HTR-8/SVneo (cell line): ENCODE results near the gene EPHA5.

Experiments
- DNase-seq: peaks from one replicate; pipeline ENCODE4 v3.0.0; 2011; ENCODE audit warnings: low spot score, mixed read lengths; ENCODE audit not compliant: insufficient read length
- FAIRE-seq: peaks from 2 replicates; lab custom pipeline; 2011; peaks lifted over from hg19 to GRCh38; lab: Jason Lieb, UNC

Gene EPHA5

GRCh38 chr4:65670331-65671031 lies at the start of gene EPHA5:
TSS of gene EPHA5 (minus strand) at chr4:65670489. CDS start at chr4:65669742, 747 bp downstream.
- peak; percentile 41 for DNase-seq
- no peak for FAIRE-seq

- DNase-seq: no peak
- no peak for FAIRE-seq
Measured at GRCh38 chr4:65719635-65720034, 49.3 kb upstream of the EPHA5 start.

- DNase-seq (no peak), FAIRE-seq (no peak)
Measured at GRCh38 chr4:65698631-65699030, 28.3 kb upstream of the EPHA5 start.

GRCh38 chr4:65696436-65696835 lies 26.1 kb upstream of the EPHA5 start:
- FAIRE-seq: no peak

GRCh38 chr4:65671372-65671771 lies 1.1 kb upstream of the EPHA5 start:
- FAIRE-seq (no peak), DNase-seq (no peak)

More at GRCh38 chr4:65696436-65696835, 26.1 kb upstream of the EPHA5 start:
- DNase-seq: no peak

- DNase-seq (no peak), FAIRE-seq (no peak)
Measured at GRCh38 chr4:65670020-65670330, 314 bp downstream of the EPHA5 start.

- DNase-seq (no peak), FAIRE-seq (no peak)
Measured at GRCh38 chr4:65669111-65670019, 924 bp downstream of the EPHA5 start.

- no peak for DNase-seq
- FAIRE-seq: no peak
Measured at GRCh38 chr4:65668201-65669089, 1.8 kb downstream of the EPHA5 start.

- FAIRE-seq (no peak), DNase-seq (no peak)
Measured at GRCh38 chr4:65667506-65668041, 2.7 kb downstream of the EPHA5 start.

- no peak for DNase-seq
Measured at GRCh38 chr4:65665771-65666523, 4.3 kb downstream of the EPHA5 start.

GRCh38 chr4:65661471-65661870 lies 8.8 kb downstream of the EPHA5 start:
- no peak for FAIRE-seq

More at GRCh38 chr4:65665771-65666523, 4.3 kb downstream of the EPHA5 start:
- no peak for FAIRE-seq

GRCh38 chr4:65658117-65658516 lies 12.2 kb downstream of the EPHA5 start:
- no peak for DNase-seq
- FAIRE-seq: no peak

More at GRCh38 chr4:65661471-65661870, 8.8 kb downstream of the EPHA5 start:
- no peak for DNase-seq

GRCh38 chr4:65656008-65656407 lies 14.3 kb downstream of the EPHA5 start:
- DNase-seq: no peak

GRCh38 chr4:65654976-65655375 lies 15.3 kb downstream of the EPHA5 start:
- FAIRE-seq (no peak), DNase-seq (no peak)

More at GRCh38 chr4:65656008-65656407, 14.3 kb downstream of the EPHA5 start:
- no peak for FAIRE-seq

- FAIRE-seq: no peak
Measured at GRCh38 chr4:65653740-65654361, 16.4 kb downstream of the EPHA5 start.

GRCh38 chr4:65651751-65652150 lies 18.5 kb downstream of the EPHA5 start:
- DNase-seq (no peak), FAIRE-seq (no peak)

More at GRCh38 chr4:65653740-65654361, 16.4 kb downstream of the EPHA5 start:
- DNase-seq: no peak

GRCh38 chr4:65651031-65651430 lies 19.3 kb downstream of the EPHA5 start:
- FAIRE-seq: no peak

GRCh38 chr4:65646136-65646535 lies 24.2 kb downstream of the EPHA5 start:
- DNase-seq (no peak), FAIRE-seq (no peak)

More at GRCh38 chr4:65651031-65651430, 19.3 kb downstream of the EPHA5 start:
- no peak for DNase-seq

- FAIRE-seq (no peak), DNase-seq (no peak)
Measured at GRCh38 chr4:65645185-65645584, 25.1 kb downstream of the EPHA5 start.
